H1 (cell line): ENCODE results near the gene CTLA4. TPM values are rescaled to one million over a fixed set of nuclear protein-coding genes. Genes with fewer than 3 reads are reported as not detected.

Experiments used
- CEBPB ChIP-seq: IDR thresholded peaks from 2 replicates; pipeline ENCODE4 v1.6.1; 2012; ENCODE audit warnings: low read depth, low read length
- CHD7 ChIP-seq: fragments of 300-600 bp; sonication (generic); IDR thresholded peaks from 2 replicates; pipeline ENCODE4 v1.7.1; 2012; ENCODE audit warnings: low read length, moderate library complexity, mild to moderate bottlenecking, inconsistent platforms; ENCODE audit not compliant: insufficient replicate concordance
- CTBP2 ChIP-seq: IDR thresholded peaks from 2 replicates; pipeline ENCODE4 v1.7.0; 2011; ENCODE audit warnings: borderline replicate concordance, mild to moderate bottlenecking, moderate library complexity, mixed read lengths, low read length; ENCODE audit not compliant: insufficient read depth, insufficient read length
- KDM1A ChIP-seq: fragments of 200-600, 300-600 bp; sonication (generic); IDR thresholded peaks from 2 replicates; pipeline ENCODE4 v1.7.1; 2016; ENCODE audit warnings: mild to moderate bottlenecking, low read length, borderline replicate concordance
- MAFK ChIP-seq: IDR thresholded peaks from 2 replicates; pipeline ENCODE4 v1.6.1; 2012; ENCODE audit warnings: low read depth, mild to moderate bottlenecking, improper control_type of control experiment, low read length
- RXRA ChIP-seq: IDR thresholded peaks from 2 replicates; pipeline ENCODE4 v1.6.1; 2011; ENCODE audit warnings: low read depth, mild to moderate bottlenecking, low read length, moderate library complexity; ENCODE audit not compliant: insufficient read depth
- SIRT6 ChIP-seq: IDR thresholded peaks from one replicate; pipeline ENCODE4 v1.7.1; 2012; ENCODE audit warnings: low read length, inconsistent platforms
- SP2 ChIP-seq: IDR thresholded peaks from 2 replicates; pipeline ENCODE4 v1.6.1; 2012; ENCODE audit warnings: mild to moderate bottlenecking, low read length, inconsistent platforms
- polyA plus RNA-seq, 7 experiments: library from polyadenylated mRNA; depleted of rRNA in 3 of 7; stranded (reverse) in 5 of 7; unstranded in 2 of 7; fragments of >200 nt in 5 of 7; fragments of 200-250 nt in 2 of 7; gene quantifications; 1 replicate in 5 of 7; 2 replicates in 1 of 7; 4 replicates in 1 of 7; pipeline versions ENCODE4 v1.2.1 to v1.2.3, GENCODE V29; 2011 to 2013; ENCODE audit warnings: missing spikeins in 2 of 7, mixed read lengths in 2 of 7
- total RNA-seq: library from RNA; stranded (reverse); fragmentation: NEBNext Ultra II Directional; extraction: Animal tissue kit (Norgen Biotek cat#: 25700); gene quantifications from 2 replicates; pipeline ENCODE4 v1.2.1, GENCODE V29; 2021
- TF ChIP-seq, protein P1 (sequence below): IDR thresholded peaks from 2 replicates; pipeline ENCODE4 v1.6.1; 2012; ENCODE audit warnings: low read length, inconsistent platforms

The CTLA4 gene
- total and polyA plus RNA-seq, 2 of the 8 experiments (the other 6 are each of a cell fraction or from before 2014, with no cell fraction given) = not detected

- TF ChIP-seq CHD7 = no peak
- TF ChIP-seq RXRA = no peak
- TF ChIP-seq SP2 = no peak
- TF ChIP-seq KDM1A = no peak
- no peak for TF ChIP-seq CEBPB
- TF ChIP-seq MAFK = no peak
- no peak for TF ChIP-seq CTBP2
- TF ChIP-seq SIRT6 = no peak
- TF ChIP-seq, protein P1, sequence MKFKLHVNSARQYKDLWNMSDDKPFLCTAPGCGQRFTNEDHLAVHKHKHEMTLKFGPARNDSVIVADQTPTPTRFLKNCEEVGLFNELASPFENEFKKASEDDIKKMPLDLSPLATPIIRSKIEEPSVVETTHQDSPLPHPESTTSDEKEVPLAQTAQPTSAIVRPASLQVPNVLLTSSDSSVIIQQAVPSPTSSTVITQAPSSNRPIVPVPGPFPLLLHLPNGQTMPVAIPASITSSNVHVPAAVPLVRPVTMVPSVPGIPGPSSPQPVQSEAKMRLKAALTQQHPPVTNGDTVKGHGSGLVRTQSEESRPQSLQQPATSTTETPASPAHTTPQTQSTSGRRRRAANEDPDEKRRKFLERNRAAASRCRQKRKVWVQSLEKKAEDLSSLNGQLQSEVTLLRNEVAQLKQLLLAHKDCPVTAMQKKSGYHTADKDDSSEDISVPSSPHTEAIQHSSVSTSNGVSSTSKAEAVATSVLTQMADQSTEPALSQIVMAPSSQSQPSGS = no peak
Measured at GRCh38 chr2:203841654-203842053, 25.9 kb upstream of the CTLA4 start (continued).
